Measurements from ENCODE around the gene PKNOX2. TPM values are rescaled to one million over a fixed set of nuclear protein-coding genes. Genes with fewer than 3 reads are reported as not detected.

PKNOX2 gene
- total RNA-seq, 1 donor from 2014 or later = 41.8 TPM

DNA sequence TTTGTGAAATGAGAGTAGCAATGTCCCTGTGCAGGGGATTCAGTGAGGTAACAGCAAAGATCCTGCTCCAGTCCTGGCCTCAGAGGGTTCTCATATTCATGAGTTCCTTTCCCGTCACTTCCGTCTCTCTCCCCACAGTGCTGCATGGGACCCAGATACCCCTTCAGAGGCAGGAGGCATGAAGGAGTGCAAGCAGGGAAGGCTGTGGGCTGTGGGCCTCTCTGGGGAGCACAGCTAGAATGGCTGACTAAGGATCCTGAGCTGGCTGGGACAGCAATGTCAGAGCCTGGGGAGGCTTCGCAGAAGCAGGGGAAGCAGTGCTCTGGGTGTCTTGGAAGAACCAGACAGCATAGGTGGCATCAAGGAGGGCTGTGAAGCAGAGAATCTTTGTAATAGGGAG is 13.0 kb downstream of the PKNOX2 start:
- H3K4me3 Mint-ChIP-seq (ENCODE audit: unreplicated experiment) = peak overlapping the region; percentile 47
- H3K27ac Mint-ChIP-seq (ENCODE audit: unreplicated experiment) = peak overlapping the region; percentile 24
- peaks cover 23% of the 10 kb centered on the region for H3K27me3 Mint-ChIP-seq (ENCODE audit: unreplicated experiment)
- no peak for DNase-seq (ENCODE audit: low spot score)
- TF ChIP-seq, protein P1, sequence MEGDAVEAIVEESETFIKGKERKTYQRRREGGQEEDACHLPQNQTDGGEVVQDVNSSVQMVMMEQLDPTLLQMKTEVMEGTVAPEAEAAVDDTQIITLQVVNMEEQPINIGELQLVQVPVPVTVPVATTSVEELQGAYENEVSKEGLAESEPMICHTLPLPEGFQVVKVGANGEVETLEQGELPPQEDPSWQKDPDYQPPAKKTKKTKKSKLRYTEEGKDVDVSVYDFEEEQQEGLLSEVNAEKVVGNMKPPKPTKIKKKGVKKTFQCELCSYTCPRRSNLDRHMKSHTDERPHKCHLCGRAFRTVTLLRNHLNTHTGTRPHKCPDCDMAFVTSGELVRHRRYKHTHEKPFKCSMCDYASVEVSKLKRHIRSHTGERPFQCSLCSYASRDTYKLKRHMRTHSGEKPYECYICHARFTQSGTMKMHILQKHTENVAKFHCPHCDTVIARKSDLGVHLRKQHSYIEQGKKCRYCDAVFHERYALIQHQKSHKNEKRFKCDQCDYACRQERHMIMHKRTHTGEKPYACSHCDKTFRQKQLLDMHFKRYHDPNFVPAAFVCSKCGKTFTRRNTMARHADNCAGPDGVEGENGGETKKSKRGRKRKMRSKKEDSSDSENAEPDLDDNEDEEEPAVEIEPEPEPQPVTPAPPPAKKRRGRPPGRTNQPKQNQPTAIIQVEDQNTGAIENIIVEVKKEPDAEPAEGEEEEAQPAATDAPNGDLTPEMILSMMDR (IDR thresholded peaks at IDR 0.05; ENCODE audit: unreplicated experiment) = no peak
- H3K36me3 Mint-ChIP-seq (ENCODE audit: low read depth, unreplicated experiment) = peaks cover 30% of the 10 kb centered on the region
- no peaks in the 10 kb centered on the region for H3K9me3 Mint-ChIP-seq (ENCODE audit: unreplicated experiment)
- peaks cover 58% of the 10 kb centered on the region for H3K4me1 Mint-ChIP-seq (ENCODE audit: unreplicated experiment)

DNA sequence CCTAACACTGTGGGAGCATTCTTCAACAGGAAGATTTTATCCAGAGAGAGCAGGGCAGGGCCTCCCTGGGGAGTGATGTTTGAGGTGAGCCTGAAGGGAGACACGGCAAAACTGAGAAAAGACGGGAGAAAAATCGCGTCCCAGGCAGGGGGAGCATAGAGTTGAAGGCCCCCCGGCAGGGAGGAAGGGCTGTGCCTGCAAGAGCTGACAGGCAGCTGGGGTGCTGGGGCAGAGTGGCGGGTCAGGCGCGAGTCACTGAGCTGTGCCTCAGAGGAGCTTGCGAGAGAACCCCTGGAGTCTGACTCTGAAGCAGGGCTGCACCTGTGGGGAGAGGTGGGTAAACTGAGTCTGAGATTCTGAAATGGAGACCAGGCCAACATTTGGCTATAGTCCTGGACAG is 14.8 kb downstream of the PKNOX2 start:
- H3K27me3 Mint-ChIP-seq (ENCODE audit: unreplicated experiment) = peaks cover 20% of the 10 kb centered on the region
- H3K4me3 Mint-ChIP-seq (ENCODE audit: unreplicated experiment) = no peak overlapping the region
- no peak for DNase-seq (ENCODE audit: low spot score)
- no peaks in the 10 kb centered on the region for H3K9me3 Mint-ChIP-seq (ENCODE audit: unreplicated experiment)
- peaks cover 34% of the 10 kb centered on the region for H3K36me3 Mint-ChIP-seq (ENCODE audit: low read depth, unreplicated experiment)
- H3K4me1 Mint-ChIP-seq (ENCODE audit: unreplicated experiment) = peaks cover 52% of the 10 kb centered on the region
- TF ChIP-seq, protein P1 (IDR thresholded peaks at IDR 0.05; ENCODE audit: unreplicated experiment) = no peak
- no peak overlapping the region for H3K27ac Mint-ChIP-seq (ENCODE audit: unreplicated experiment)

DNA sequence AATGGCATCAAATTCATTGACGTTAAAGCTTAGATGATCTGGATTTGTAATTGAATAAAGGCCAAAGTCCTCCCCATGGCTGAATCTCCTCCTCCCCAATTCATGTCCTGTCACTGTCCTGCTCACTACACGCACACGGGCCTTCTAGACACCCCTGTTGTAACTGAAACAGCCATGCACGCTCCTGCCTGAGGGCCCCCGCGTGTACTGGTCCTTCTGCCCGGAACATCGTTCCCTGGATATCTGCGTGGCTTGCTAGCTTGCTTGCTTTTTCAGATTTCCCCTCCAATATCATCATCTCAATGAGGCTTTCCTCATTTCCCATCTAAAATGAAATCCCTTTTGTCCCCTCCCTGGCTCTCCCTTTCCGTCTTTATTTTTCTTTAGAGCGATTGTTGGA is 15.3 kb downstream of the PKNOX2 start:
- peaks cover 20% of the 10 kb centered on the region for H3K27me3 Mint-ChIP-seq (ENCODE audit: unreplicated experiment)
- H3K4me3 Mint-ChIP-seq (ENCODE audit: unreplicated experiment) = no peak overlapping the region
- no peak for DNase-seq (ENCODE audit: low spot score)
- no peak overlapping the region for H3K27ac Mint-ChIP-seq (ENCODE audit: unreplicated experiment)
- peaks cover 51% of the 10 kb centered on the region for H3K4me1 Mint-ChIP-seq (ENCODE audit: unreplicated experiment)
- peaks cover 34% of the 10 kb centered on the region for H3K36me3 Mint-ChIP-seq (ENCODE audit: low read depth, unreplicated experiment)
- TF ChIP-seq, protein P1 (IDR thresholded peaks at IDR 0.05; ENCODE audit: unreplicated experiment) = no peak
- H3K9me3 Mint-ChIP-seq (ENCODE audit: unreplicated experiment) = no peaks in the 10 kb centered on the region

DNA sequence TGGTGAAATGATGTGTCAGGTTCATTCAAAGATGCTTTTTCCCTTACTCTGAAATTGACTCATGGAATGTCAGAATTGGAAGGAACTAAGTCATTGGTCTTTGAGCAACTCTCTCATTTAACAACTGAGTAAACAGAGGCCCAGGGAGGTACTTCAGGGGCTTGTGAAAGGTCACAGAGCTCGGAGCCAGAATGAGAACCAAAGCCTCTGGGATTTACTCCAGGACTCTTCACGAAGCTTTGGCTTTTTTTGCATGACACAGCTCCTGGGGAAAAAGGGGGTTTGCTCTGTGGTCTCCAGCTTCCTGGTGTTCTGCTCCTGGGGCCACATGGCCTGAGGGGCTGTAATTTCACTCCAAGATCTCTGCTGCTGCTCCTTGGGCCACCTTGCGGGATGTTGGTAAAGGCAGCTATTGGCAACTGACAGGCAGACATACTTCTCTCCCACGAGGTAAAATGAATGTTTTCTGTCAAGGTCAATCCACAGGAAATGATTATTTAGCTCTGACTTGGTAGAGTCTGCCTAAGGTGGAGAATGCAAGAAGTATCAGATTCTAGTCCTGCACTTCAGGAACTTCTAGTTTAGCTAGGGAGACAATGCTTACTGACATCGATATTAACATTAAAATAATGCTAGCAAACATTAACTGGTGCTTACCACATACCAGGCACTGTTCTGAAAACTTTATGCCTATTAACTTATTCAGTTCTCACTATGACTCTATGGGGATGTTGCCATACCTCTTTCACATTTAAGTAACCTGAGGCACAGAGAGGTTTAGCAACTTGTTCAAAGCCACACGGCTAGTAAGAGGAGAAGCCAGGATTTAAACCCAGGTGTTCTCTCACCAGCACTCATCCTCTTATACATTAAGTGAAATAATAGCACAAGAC is 16.1 kb downstream of the PKNOX2 start:
- TF ChIP-seq, protein P1 (IDR thresholded peaks at IDR 0.05; ENCODE audit: unreplicated experiment) = no peak
- DNase-seq (ENCODE audit: low spot score) = no peak
- Mint-ChIP-seq H3K36me3 (ENCODE audit: low read depth, unreplicated experiment) (peaks cover 32% of the 10 kb centered on the region), H3K4me1 (ENCODE audit: unreplicated experiment) (peaks cover 44% of the 10 kb centered on the region), H3K9me3 (ENCODE audit: unreplicated experiment) (no peaks in the 10 kb centered on the region), H3K27ac (ENCODE audit: unreplicated experiment) (no peak overlapping the region), H3K4me3 (ENCODE audit: unreplicated experiment) (no peak overlapping the region), H3K27me3 (ENCODE audit: unreplicated experiment) (peaks cover 16% of the 10 kb centered on the region)

DNA sequence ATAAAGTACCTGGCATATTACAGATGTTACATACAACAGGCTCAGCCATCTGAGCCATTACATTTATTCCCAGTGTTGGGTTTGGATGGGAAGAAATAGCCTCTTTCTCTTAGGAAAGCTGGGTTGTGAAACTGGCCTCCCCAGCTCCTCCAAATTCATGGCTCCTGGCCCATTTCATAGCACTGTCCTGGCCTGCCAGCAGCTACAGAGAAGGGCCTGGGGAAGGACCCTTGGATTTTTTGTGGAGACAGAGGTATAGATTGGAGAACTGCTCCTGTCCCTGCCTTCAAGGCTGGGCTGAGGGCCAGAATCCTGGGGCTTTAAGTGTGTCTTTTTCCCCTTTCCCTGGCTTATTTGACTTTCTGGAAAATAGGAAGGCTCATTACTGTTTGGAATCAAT is 18.0 kb downstream of the PKNOX2 start:
- no peak overlapping the region for H3K27ac Mint-ChIP-seq (ENCODE audit: unreplicated experiment)
- peaks cover 7% of the 10 kb centered on the region for H3K27me3 Mint-ChIP-seq (ENCODE audit: unreplicated experiment)
- H3K36me3 Mint-ChIP-seq (ENCODE audit: low read depth, unreplicated experiment) = peaks cover 17% of the 10 kb centered on the region
- H3K4me1 Mint-ChIP-seq (ENCODE audit: unreplicated experiment) = peaks cover 26% of the 10 kb centered on the region
- no peaks in the 10 kb centered on the region for H3K9me3 Mint-ChIP-seq (ENCODE audit: unreplicated experiment)
- TF ChIP-seq, protein P1 (IDR thresholded peaks at IDR 0.05; ENCODE audit: unreplicated experiment) = no peak
- H3K4me3 Mint-ChIP-seq (ENCODE audit: unreplicated experiment) = no peak overlapping the region
- no peak for DNase-seq (ENCODE audit: low spot score)

Data from endothelial cell (in vitro differentiated cells).